ENCODE measurements around the gene STING1. TPM values are rescaled to one million over a fixed set of nuclear protein-coding genes. Genes with fewer than 3 reads are reported as not detected.
"Not testable (repeated sequence)": the region's sequence is repeated elsewhere in the genome, so short reads cannot be mapped to it uniquely, and the experiment has no call there.

The STING1 gene
- total RNA-seq, 2 donors from 2014 or later, result 138 to 156 TPM

- Mint-ChIP-seq H3K4me3 (no peak overlapping the region), H3K27me3 (peaks cover 0 to 2% of the 10 kb centered on the region in 2 donors), H3K36me3 (peaks cover 2% of the 10 kb centered on the region), H3K27ac (no peak overlapping the region), H3K4me1 (ENCODE audit: low read depth in 2 of 2) (peaks cover 40 to 42% of the 10 kb centered on the region in 2 donors), H3K9me3 (no peaks in the 10 kb centered on the region)
- no peak for DNase-seq (ENCODE audit: low spot score)
- peak; percentile 7 to 34 for ATAC-seq
These were observed 30.5 kb downstream of the STING1 start for GRCh38 chr5:139451878-139452660.

- DNase-seq (ENCODE audit: low spot score) (no peak), ATAC-seq (peak in 1 of 2 donors; percentile 10)
- H3K9me3 Mint-ChIP-seq, result no peaks in the 10 kb centered on the region
- no peak overlapping the region for H3K4me3 Mint-ChIP-seq
- H3K27me3 Mint-ChIP-seq, result peaks cover 0 to 7% of the 10 kb centered on the region in 2 donors
- H3K27ac Mint-ChIP-seq, result no peak overlapping the region
- H3K36me3 Mint-ChIP-seq, result peaks cover 6% of the 10 kb centered on the region
- peaks cover 43 to 48% of the 10 kb centered on the region in 2 donors for H3K4me1 Mint-ChIP-seq (ENCODE audit: low read depth in 2 of 2)
These were observed 31.4 kb downstream of the STING1 start for GRCh38 chr5:139451176-139451575.

DNA sequence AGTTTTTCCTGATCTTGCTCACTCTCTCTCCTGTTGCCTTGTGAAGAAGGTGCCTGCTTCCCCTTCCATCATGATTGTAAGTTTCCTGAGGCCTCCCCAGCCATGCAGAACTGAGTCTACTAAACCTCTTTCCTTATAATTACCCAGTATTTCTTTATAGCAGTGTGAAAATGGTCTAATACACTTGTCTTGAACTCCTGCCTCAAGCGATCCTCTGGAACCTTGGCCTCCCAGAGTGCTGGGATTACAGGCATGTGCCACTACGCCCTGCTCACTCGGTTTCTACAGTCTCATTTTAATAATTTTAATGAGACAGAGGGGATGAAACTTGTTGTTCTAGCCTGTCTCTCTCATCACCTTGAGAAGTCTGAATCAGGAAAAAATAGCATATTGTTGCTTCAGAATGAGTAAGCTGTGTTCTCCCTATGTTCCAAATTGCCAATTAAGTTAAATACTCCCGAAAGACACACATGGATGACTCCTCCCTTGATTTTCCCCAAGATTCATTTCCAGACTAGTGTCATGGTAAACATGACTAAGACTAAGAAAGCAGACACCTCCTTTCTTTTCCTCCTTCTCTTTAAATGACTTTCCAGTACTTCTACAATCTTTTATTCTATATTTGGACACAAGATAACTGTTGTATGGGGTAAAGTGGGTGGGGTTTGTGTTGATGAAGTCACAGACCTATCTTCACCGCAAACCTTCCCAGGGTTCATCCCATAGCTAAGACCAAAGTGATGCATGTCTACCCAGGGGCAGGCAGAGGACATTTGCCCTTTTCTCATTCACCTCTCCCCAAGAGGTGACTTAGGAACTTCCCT is 35.4 kb downstream of the STING1 start:
- peak overlapping the region; percentile 72 for H3K4me3 Mint-ChIP-seq
- H3K9me3 Mint-ChIP-seq, result no peaks in the 10 kb centered on the region
- DNase-seq (ENCODE audit: low spot score), result no peak
- peak; percentile 68 to 78 for ATAC-seq
- H3K4me1 Mint-ChIP-seq (ENCODE audit: low read depth in 2 of 2), result peaks cover 31 to 45% of the 10 kb centered on the region in 2 donors
- H3K36me3 Mint-ChIP-seq, result peaks cover 6% of the 10 kb centered on the region
- H3K27me3 Mint-ChIP-seq, result peaks cover 0 to 14% of the 10 kb centered on the region in 2 donors
- peak overlapping the region; percentile 87 for H3K27ac Mint-ChIP-seq

DNA sequence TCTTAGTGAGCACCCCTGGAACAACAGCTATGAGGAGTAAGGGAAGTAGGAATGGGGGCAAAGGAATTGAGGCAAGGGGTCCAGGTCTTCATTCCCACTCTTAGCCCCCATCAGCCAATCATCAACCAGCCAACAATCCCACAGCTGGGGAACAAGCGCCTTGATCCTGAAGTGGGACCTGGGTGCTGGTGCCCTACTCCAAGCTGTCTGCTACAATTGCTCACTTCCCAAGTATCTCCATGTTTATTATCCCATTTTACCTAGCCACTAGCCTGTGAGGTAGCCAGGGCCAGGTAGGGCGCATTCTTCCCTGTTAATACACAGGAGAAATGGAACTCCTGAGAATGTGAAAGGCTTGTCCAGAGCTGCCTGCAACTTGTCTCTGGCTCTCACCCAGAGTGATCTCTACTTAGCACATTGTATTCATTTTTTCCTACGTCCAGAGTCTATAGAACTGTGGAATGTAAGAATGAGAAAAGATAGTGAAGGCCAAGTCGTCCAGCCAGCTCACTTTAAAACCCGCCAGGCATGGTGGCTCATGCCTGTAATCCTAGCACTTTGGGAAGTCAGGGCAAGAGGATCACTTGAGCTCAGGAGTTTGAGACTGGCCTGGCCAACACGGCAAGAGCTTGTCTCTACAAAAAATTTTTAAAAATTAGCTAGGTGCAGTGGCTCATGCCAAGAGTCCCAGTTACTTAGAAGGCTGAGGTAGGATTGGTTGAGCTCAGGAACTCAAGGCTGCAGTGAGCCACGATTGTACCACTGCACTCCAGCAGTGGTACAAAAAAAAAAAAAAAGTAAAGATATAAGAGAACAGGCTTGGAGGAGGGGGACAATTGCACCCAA is 37.0 kb downstream of the STING1 start:
- Mint-ChIP-seq H3K9me3 (no peaks in the 10 kb centered on the region), H3K27ac (peak overlapping the region; percentile 87), H3K4me3 (no peak overlapping the region), H3K4me1 (ENCODE audit: low read depth in 2 of 2) (peaks cover 31 to 45% of the 10 kb centered on the region in 2 donors), H3K36me3 (peaks cover 6% of the 10 kb centered on the region), H3K27me3 (peaks cover 0 to 14% of the 10 kb centered on the region in 2 donors)
- no peak for DNase-seq (ENCODE audit: low spot score)
- no peak for ATAC-seq

- Mint-ChIP-seq H3K9me3 (no peaks in the 10 kb centered on the region), H3K4me3 (peak overlapping the region; percentile 1), H3K36me3 (peaks cover 6% of the 10 kb centered on the region), H3K27ac (no peak overlapping the region), H3K27me3 (peaks cover 0 to 14% of the 10 kb centered on the region in 2 donors), H3K4me1 (ENCODE audit: low read depth in 2 of 2) (peaks cover 41 to 53% of the 10 kb centered on the region in 2 donors)
- ATAC-seq (no peak), DNase-seq (ENCODE audit: low spot score) (no peak)
These were observed 38.6 kb downstream of the STING1 start for GRCh38 chr5:139443831-139444453.

DNA sequence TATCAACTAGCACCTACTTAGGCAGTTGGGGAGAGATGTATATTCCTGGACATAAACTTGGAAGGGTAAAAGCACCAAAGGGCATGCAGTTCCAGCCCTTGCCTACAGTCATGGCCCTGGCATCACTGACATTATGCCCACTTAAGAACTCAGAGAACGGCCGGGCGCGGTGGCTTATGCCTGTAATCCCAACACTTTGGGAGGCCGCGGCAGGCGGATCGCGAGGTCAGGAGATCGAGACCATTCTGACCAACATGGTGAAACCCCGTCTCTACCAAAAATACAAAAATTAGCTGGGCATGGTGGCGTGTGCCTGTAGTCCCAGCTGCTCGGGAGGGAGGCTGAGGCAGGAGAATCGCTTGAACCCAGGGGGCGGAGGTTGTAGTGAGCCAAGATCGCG is 42.1 kb downstream of the STING1 start:
- not testable (repeated sequence) for ATAC-seq; DNase-seq (ENCODE audit: low spot score); H3K9me3 Mint-ChIP-seq; H3K27me3 Mint-ChIP-seq; H3K36me3 Mint-ChIP-seq
- Mint-ChIP-seq H3K27ac (peak overlapping the region; percentile 90 to 97), H3K4me1 (ENCODE audit: low read depth in 2 of 2) (peaks cover 27 to 41% of the 10 kb centered on the region in 2 donors), H3K4me3 (peak overlapping the region; percentile 97)

- H3K27ac Mint-ChIP-seq, result peak within 1 kb of the TSS; percentile 90 to 97
- DNase-seq (ENCODE audit: low spot score) (peak; percentile 90), ATAC-seq (peak; percentile 97 to 99)
- no peaks in the 10 kb centered on the region for H3K9me3 Mint-ChIP-seq
- H3K27me3 Mint-ChIP-seq, result peaks cover 0 to 7% of the 10 kb centered on the region in 2 donors
- H3K4me3 Mint-ChIP-seq, result peak within 1 kb of the TSS; percentile 97
- peaks cover 26 to 41% of the 10 kb centered on the region in 2 donors for H3K4me1 Mint-ChIP-seq (ENCODE audit: low read depth in 2 of 2)
- H3K36me3 Mint-ChIP-seq, result no peaks in the 10 kb centered on the region
These were observed 43.3 kb downstream of the STING1 start, which contains the start of gene DNAJC18 for GRCh38 chr5:139439013-139439903. TSS of gene DNAJC18 (minus strand) at chr5:139439525. CDS start at chr5:139439445, 80 bp downstream.

GRCh38 chr5:139438707-139439012 is 43.9 kb downstream of the STING1 start:
- Mint-ChIP-seq H3K9me3 (no peaks in the 10 kb centered on the region), H3K4me1 (ENCODE audit: low read depth in 2 of 2) (peaks cover 20 to 35% of the 10 kb centered on the region in 2 donors)

GRCh38 chr5:139435676-139436075 is 46.9 kb downstream of the STING1 start:
- no peak overlapping the region for H3K27ac Mint-ChIP-seq
- no peaks in the 10 kb centered on the region for H3K9me3 Mint-ChIP-seq
- H3K27me3 Mint-ChIP-seq, result no peaks in the 10 kb centered on the region
- peaks cover 18 to 27% of the 10 kb centered on the region in 2 donors for H3K4me1 Mint-ChIP-seq (ENCODE audit: low read depth in 2 of 2)
- ATAC-seq, result no peak
- H3K4me3 Mint-ChIP-seq, result no peak overlapping the region
- H3K36me3 Mint-ChIP-seq, result no peaks in the 10 kb centered on the region
- DNase-seq (ENCODE audit: low spot score), result no peak

More at GRCh38 chr5:139438707-139439012, 43.9 kb downstream of the STING1 start:
- Mint-ChIP-seq H3K27me3 (peaks cover 0 to 5% of the 10 kb centered on the region in 2 donors), H3K36me3 (no peaks in the 10 kb centered on the region), H3K4me3 (peak overlapping the region; percentile 97), H3K27ac (peak overlapping the region; percentile 90 to 97)
- no peak for ATAC-seq
- no peak for DNase-seq (ENCODE audit: low spot score)

GRCh38 chr5:139431706-139432105 is 50.9 kb downstream of the STING1 start:
- H3K36me3 Mint-ChIP-seq, result peaks cover 6% of the 10 kb centered on the region

GRCh38 chr5:139430015-139430414 is 52.5 kb downstream of the STING1 start:
- ATAC-seq, result no peak
- H3K9me3 Mint-ChIP-seq, result no peaks in the 10 kb centered on the region
- DNase-seq (ENCODE audit: low spot score), result no peak
- H3K4me1 Mint-ChIP-seq (ENCODE audit: low read depth in 2 of 2), result no peaks in the 10 kb centered on the region
- H3K27ac Mint-ChIP-seq, result no peak overlapping the region
- H3K4me3 Mint-ChIP-seq, result no peak overlapping the region
- peaks cover 8% of the 10 kb centered on the region for H3K36me3 Mint-ChIP-seq
- no peaks in the 10 kb centered on the region for H3K27me3 Mint-ChIP-seq

More at GRCh38 chr5:139431706-139432105, 50.9 kb downstream of the STING1 start:
- Mint-ChIP-seq H3K9me3 (no peaks in the 10 kb centered on the region), H3K4me1 (ENCODE audit: low read depth in 2 of 2) (no peaks in the 10 kb centered on the region), H3K27ac (no peak overlapping the region), H3K4me3 (no peak overlapping the region), H3K27me3 (no peaks in the 10 kb centered on the region)
- no peak for DNase-seq (ENCODE audit: low spot score)
- ATAC-seq, result no peak

GRCh38 chr5:139426203-139426885 is 56.2 kb downstream of the STING1 start:
- no peak overlapping the region for H3K27ac Mint-ChIP-seq
- no peak overlapping the region for H3K4me3 Mint-ChIP-seq
- DNase-seq (ENCODE audit: low spot score), result no peak
- no peak for ATAC-seq
- peaks cover 5 to 7% of the 10 kb centered on the region in 2 donors for H3K4me1 Mint-ChIP-seq (ENCODE audit: low read depth in 2 of 2)
- peaks cover 11% of the 10 kb centered on the region for H3K36me3 Mint-ChIP-seq
- H3K27me3 Mint-ChIP-seq, result no peaks in the 10 kb centered on the region
- H3K9me3 Mint-ChIP-seq, result no peaks in the 10 kb centered on the region

All from natural killer cell treated with Interleukin-12 subunit alpha and Interleukin-12 subunit beta and Interleukin-15 and Interleukin-18, amount 100 ng/mL, for 72 hours (primary cell).